IPS-18a (cell line): Measurements from ENCODE around the gene EXD1.

Experiments used
- H3K27ac ChIP-seq: one replicate; pipeline ENCODE4 v1.5.1; 2013; ENCODE audit warnings: low read length
- H3K27me3 ChIP-seq: one replicate; pipeline ENCODE4 v1.6.1; 2013; ENCODE audit warnings: mild to moderate bottlenecking, low read length; ENCODE audit not compliant: control insufficient read depth, insufficient read depth
- H3K36me3 ChIP-seq: one replicate; pipeline ENCODE4 v1.6.1; 2013; ENCODE audit warnings: low read depth, low read length; ENCODE audit not compliant: control insufficient read depth
- H3K4me1 ChIP-seq: one replicate; pipeline ENCODE4 v1.6.1; 2013; ENCODE audit warnings: low read depth, low read length; ENCODE audit not compliant: control insufficient read depth
- H3K4me3 ChIP-seq: one replicate; pipeline ENCODE4 v1.5.1; 2013; ENCODE audit warnings: low read length
- H3K9ac ChIP-seq: one replicate; pipeline ENCODE4 v1.6.1; 2013; ENCODE audit warnings: mild to moderate bottlenecking, low read length, moderate library complexity
- H3K9me3 ChIP-seq: one replicate; pipeline ENCODE4 v1.6.1; 2013; ENCODE audit warnings: low read depth, low read length; ENCODE audit not compliant: control insufficient read depth

The EXD1 gene

DNA sequence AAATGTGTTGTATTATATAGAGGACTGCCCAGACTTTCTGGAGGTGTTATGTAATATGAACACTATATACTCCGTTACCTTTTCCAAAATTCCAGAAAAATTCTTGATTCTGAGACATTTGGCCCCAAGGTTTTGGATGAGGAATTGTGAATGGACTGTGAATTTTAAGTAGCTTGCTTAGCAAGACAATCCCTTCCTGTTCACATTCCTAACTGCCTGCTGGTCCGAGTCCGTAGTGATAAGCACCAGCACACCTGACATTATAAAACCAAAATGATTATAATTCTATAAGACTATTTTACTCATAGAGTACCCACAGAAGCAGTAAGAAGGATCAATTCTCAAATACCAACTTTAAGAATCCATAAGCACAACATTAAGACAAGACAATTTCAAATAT is 11.2 kb downstream of the EXD1 start:
- Histone ChIP-seq H3K27ac (no peak overlapping the region), H3K9me3 (no peaks in the 10 kb centered on the region), H3K36me3 (no peaks in the 10 kb centered on the region), H3K4me1 (peaks cover 15% of the 10 kb centered on the region), H3K27me3 (no peaks in the 10 kb centered on the region), H3K4me3 (peak overlapping the region; percentile 6), H3K9ac (no peak overlapping the region)

GRCh38 chr15:41218851-41219250 is 11.7 kb downstream of the EXD1 start:
- Histone ChIP-seq H3K36me3 (no peaks in the 10 kb centered on the region), H3K4me3 (peak overlapping the region; percentile 6), H3K9ac (no peak overlapping the region), H3K27ac (no peak overlapping the region), H3K9me3 (no peaks in the 10 kb centered on the region), H3K4me1 (peaks cover 15% of the 10 kb centered on the region), H3K27me3 (no peaks in the 10 kb centered on the region)

DNA sequence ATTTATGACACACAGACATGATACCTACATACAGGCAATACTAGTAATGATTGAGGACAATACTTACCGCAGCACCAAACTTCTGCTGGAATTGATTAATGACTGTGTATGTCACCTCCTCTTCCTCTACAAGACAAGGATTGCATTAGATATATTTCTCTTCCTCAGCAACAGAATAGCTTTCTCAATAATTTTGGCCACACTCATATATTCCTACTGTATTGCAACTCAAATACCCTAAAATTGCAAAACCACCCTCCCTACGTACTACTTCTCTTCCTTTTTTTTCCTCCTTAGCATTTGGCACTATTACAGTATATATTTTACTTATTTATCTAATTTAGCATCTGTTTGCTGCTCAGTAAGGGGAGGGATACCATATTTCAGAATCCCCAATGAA is 14.8 kb downstream of the EXD1 start:
- H3K27ac ChIP-seq: no peak overlapping the region
- H3K4me3 ChIP-seq: no peak overlapping the region

DNA sequence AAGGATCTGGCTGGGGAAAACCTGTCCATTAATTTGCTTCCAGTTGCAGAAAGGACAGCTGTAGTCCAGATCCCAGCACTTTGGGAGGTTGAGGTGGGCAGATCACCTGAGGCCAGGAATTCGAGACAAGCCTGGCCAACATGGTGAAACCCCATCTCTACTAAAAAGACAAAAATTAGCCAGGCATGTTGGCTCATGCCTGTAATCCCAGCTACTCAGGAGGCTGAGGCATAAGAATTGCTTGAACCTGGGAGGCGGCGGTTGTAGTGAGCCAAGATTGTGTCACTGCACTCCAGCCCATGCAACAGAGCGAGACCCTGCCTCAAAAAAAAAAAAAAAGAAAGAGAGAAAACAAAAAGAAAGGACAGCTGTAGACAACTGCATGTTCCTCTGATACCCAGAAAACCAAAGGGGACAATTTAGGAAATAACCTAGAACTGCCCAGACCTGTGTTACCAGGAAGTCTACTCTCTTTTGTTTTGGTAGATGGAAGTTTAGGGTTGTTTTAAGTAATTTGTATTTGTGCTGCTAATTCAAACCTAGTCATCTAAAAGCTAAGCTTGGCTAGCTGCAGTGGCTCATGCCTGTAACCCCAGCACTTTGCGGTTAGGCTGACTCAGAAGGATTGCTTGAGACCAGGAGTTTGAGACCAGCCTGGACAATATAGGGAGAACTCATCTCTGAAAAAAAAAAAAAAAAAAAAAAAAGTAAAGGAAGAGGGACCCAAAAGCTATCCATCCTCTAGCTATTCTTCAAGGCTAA is 22.7 kb downstream of the EXD1 start:
- no peak overlapping the region for H3K27ac ChIP-seq
- no peaks in the 10 kb centered on the region for H3K9me3 ChIP-seq

More for the DNA sequence above, 14.8 kb downstream of the EXD1 start:
- Histone ChIP-seq H3K36me3 (no peaks in the 10 kb centered on the region), H3K27me3 (no peaks in the 10 kb centered on the region), H3K9ac (no peak overlapping the region), H3K9me3 (no peaks in the 10 kb centered on the region), H3K4me1 (peaks cover 15% of the 10 kb centered on the region)

DNA sequence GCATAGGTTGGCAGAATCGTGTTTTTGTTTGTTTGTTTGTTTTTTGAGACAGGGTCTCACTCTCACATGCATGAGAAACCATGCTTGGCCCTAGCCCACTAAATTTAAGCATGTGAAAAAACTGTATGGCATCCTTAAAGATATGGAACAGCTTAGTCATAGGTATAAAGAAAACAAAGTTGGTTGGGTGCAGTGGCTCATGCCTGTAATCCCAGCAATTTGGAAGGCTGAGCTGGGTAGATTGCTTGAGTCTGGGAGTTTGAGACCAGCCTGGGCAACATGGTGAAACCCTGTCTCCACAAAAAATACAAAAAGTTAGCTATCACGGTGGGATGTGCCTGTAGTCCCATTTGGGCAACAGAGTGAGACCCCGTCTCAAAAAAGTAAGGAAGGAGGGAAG is 25.2 kb downstream of the EXD1 start:
- Histone ChIP-seq H3K4me3 (no peak overlapping the region), H3K27me3 (no peaks in the 10 kb centered on the region), H3K9ac (no peak overlapping the region), H3K9me3 (no peaks in the 10 kb centered on the region), H3K4me1 (no peaks in the 10 kb centered on the region), H3K27ac (no peak overlapping the region), H3K36me3 (no peaks in the 10 kb centered on the region)

More for the DNA sequence above, 22.7 kb downstream of the EXD1 start:
- no peaks in the 10 kb centered on the region for H3K36me3 ChIP-seq
- no peaks in the 10 kb centered on the region for H3K4me1 ChIP-seq
- H3K9ac ChIP-seq: no peak overlapping the region
- no peaks in the 10 kb centered on the region for H3K27me3 ChIP-seq
- H3K4me3 ChIP-seq: no peak overlapping the region

- Histone ChIP-seq H3K9ac (no peak overlapping the region), H3K27ac (no peak overlapping the region), H3K4me1 (no peaks in the 10 kb centered on the region), H3K36me3 (no peaks in the 10 kb centered on the region), H3K9me3 (no peaks in the 10 kb centered on the region), H3K27me3 (no peaks in the 10 kb centered on the region), H3K4me3 (no peak overlapping the region)
Observed at GRCh38 chr15:41203395-41203794, 27.2 kb downstream of the EXD1 start.

DNA sequence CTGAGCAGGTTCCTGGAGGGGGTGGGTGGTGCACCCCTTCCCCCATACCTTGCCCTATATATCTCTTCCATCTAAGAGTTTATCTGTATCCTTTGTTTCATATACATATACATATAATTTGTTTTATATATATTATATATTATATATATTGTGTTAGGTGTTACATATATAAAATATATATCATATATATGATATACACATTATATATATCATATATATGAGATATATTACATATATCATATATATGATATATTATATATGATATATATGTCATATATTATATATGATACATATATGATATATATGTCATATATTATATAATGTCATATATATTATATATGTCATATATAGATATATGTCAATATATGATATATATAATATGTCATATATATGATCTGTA is 31.1 kb downstream of the EXD1 start:
- no peaks in the 10 kb centered on the region for H3K36me3 ChIP-seq
- H3K4me1 ChIP-seq: no peaks in the 10 kb centered on the region
- H3K27ac ChIP-seq: no peak overlapping the region
- no peaks in the 10 kb centered on the region for H3K9me3 ChIP-seq
- no peak overlapping the region for H3K9ac ChIP-seq
- H3K4me3 ChIP-seq: no peak overlapping the region
- H3K27me3 ChIP-seq: no peaks in the 10 kb centered on the region

DNA sequence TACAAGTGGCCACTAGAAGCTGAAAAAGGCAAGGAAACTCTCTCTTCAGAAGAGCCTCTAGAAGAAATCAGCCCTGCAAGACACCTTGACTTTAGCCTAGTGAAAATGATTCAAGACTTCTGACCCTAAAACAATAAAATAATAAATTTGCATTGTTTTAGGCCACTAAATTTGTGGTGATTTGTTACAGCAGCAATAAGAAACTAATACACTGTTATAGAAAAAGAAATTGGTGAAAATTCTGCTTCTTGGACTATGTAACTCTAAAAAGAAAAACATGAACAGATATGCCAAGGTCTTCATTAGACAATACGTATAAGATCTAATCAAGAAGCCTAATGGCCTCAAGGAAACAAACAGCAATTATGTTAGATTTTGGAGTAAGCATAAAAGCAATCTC is 36.1 kb downstream of the EXD1 start:
- H3K9me3 ChIP-seq: no peaks in the 10 kb centered on the region
- H3K27me3 ChIP-seq: no peaks in the 10 kb centered on the region
- no peak overlapping the region for H3K4me3 ChIP-seq
- no peaks in the 10 kb centered on the region for H3K4me1 ChIP-seq
- no peaks in the 10 kb centered on the region for H3K36me3 ChIP-seq
- H3K27ac ChIP-seq: no peak overlapping the region
- no peak overlapping the region for H3K9ac ChIP-seq

- H3K4me3 ChIP-seq: no peak overlapping the region
Observed at GRCh38 chr15:41183581-41183980, 47.0 kb downstream of the EXD1 start.

GRCh38 chr15:41182266-41182665 is 48.3 kb downstream of the EXD1 start:
- no peaks in the 10 kb centered on the region for H3K9me3 ChIP-seq
- H3K36me3 ChIP-seq: no peaks in the 10 kb centered on the region
- no peak overlapping the region for H3K9ac ChIP-seq
- H3K4me3 ChIP-seq: no peak overlapping the region
- no peaks in the 10 kb centered on the region for H3K27me3 ChIP-seq
- H3K27ac ChIP-seq: no peak overlapping the region
- H3K4me1 ChIP-seq: no peaks in the 10 kb centered on the region

More at GRCh38 chr15:41183581-41183980, 47.0 kb downstream of the EXD1 start:
- no peaks in the 10 kb centered on the region for H3K9me3 ChIP-seq
- no peak overlapping the region for H3K9ac ChIP-seq
- H3K4me1 ChIP-seq: no peaks in the 10 kb centered on the region
- no peaks in the 10 kb centered on the region for H3K27me3 ChIP-seq
- H3K36me3 ChIP-seq: no peaks in the 10 kb centered on the region
- no peak overlapping the region for H3K27ac ChIP-seq

DNA sequence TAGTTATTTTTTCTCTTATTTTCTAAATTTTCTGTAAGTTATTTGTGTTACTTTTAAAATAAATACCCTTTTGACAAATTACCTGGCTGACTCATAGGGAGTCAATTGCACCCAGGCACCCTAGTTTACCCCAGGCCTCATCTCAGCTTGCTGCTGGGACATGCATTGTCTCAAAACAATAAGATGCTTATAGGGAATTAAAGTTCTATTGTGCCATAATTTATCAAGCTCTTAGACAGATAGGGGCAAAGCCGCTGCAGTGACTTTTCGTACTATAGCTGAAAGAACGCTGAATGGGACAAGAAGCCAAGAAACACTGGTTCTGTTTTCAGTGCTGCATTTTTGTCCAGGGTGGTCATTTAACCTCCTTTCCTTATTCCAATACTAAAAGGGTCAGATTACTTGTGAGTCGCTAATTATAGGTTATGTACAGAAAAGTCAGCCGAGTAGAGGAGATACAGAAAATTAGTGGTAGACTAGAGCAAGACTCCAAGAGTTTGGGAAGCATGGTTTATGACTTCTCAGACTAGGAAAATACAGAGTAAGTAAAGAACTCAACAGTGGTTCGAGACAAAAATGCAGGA is 50.3 kb downstream of the EXD1 start:
- H3K9ac ChIP-seq: no peak overlapping the region
- no peaks in the 10 kb centered on the region for H3K27me3 ChIP-seq
- no peaks in the 10 kb centered on the region for H3K4me1 ChIP-seq
- H3K27ac ChIP-seq: no peak overlapping the region
- H3K36me3 ChIP-seq: no peaks in the 10 kb centered on the region
- H3K9me3 ChIP-seq: no peaks in the 10 kb centered on the region
- H3K4me3 ChIP-seq: no peak overlapping the region

DNA sequence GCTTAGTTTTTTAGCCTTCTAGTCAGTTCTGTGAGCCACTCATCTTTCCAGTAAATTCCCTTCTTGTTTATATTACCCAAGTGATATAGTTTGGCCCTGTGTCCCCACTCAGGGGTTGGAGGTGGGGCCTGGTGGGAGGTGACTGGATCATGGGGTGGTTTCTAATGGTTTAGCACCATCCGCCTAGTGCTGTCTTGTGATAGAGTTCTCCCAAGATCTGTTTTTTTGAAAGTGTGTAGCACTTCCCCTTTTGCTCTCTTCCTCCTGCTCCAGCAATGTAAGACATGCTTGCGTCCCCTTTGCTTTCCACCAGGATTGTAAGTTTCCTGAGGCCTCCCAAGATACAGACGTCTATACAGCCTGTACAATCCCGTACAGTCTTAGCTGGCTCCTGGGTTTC is 60.8 kb downstream of the EXD1 start:
- no peaks in the 10 kb centered on the region for H3K9me3 ChIP-seq
- H3K4me3 ChIP-seq: no peak overlapping the region
- H3K27me3 ChIP-seq: no peaks in the 10 kb centered on the region

More for the DNA sequence above, 60.8 kb downstream of the EXD1 start:
- no peak overlapping the region for H3K27ac ChIP-seq
- H3K36me3 ChIP-seq: no peaks in the 10 kb centered on the region
- H3K9ac ChIP-seq: no peak overlapping the region
- no peaks in the 10 kb centered on the region for H3K4me1 ChIP-seq
